ENCODE measurements around the gene ZNF83. TPM values are rescaled to one million over a fixed set of nuclear protein-coding genes. Genes with fewer than 3 reads are reported as not detected.
"Not testable (repeated sequence)": the region's sequence is repeated elsewhere in the genome, so short reads cannot be mapped to it uniquely, and the experiment has no call there.

ZNF83 gene
- 23.1 and 24.1 TPM in 2 replicates for total RNA-seq

GRCh38 chr19:52637718-52638585 lies at the start of gene ZNF83:
Gene ZNF83, minus strand, starts transcription at chr19:52638355.
- intact Hi-C loops (cut with micrococcal nuclease): loop anchor here (1.0 to 10.0 kb wide), 6 partner anchors 37 to 341 kb away; partner anchors contain the start of genes ZNF480, ZNF528, ZNF808 and ZNF816
- no peaks in the 10 kb centered on the region for H3K27me3 Mint-ChIP-seq (ENCODE audit: low read depth)
- H3K4me3 Mint-ChIP-seq (ENCODE audit: low read depth): peak within 1 kb of the TSS; percentile 89
- DNase-seq (ENCODE audit: low spot score): peak; percentile 92
- H3K4me1 Mint-ChIP-seq (ENCODE audit: low read depth): peaks cover 13% of the 10 kb centered on the region
- peaks cover 51% of the 10 kb centered on the region for H3K36me3 Mint-ChIP-seq (ENCODE audit: low read depth)
- peaks cover 42% of the 10 kb centered on the region for H3K9me3 Mint-ChIP-seq
- peak within 1 kb of the TSS; percentile 95 for H3K27ac Mint-ChIP-seq

GRCh38 chr19:52687684-52688083 lies 49.5 kb upstream of the ZNF83 start:
- DNase-seq (ENCODE audit: low spot score): no peak
- intact Hi-C loops (cut with micrococcal nuclease): no loop called here
- Mint-ChIP-seq H3K27ac (no peak overlapping the region), H3K36me3 (ENCODE audit: low read depth) (peaks cover 50% of the 10 kb centered on the region), H3K4me3 (ENCODE audit: low read depth) (no peak overlapping the region), H3K4me1 (ENCODE audit: low read depth) (peaks cover 26% of the 10 kb centered on the region), H3K9me3 (peaks cover 15% of the 10 kb centered on the region), H3K27me3 (ENCODE audit: low read depth) (no peaks in the 10 kb centered on the region)

GRCh38 chr19:52685811-52686210 lies 47.7 kb upstream of the ZNF83 start:
- peaks cover 24% of the 10 kb centered on the region for H3K4me1 Mint-ChIP-seq (ENCODE audit: low read depth)
- no peak overlapping the region for H3K27ac Mint-ChIP-seq
- no peak for DNase-seq (ENCODE audit: low spot score)
- peaks cover 62% of the 10 kb centered on the region for H3K36me3 Mint-ChIP-seq (ENCODE audit: low read depth)
- intact Hi-C loops (cut with micrococcal nuclease): no loop called here
- H3K27me3 Mint-ChIP-seq (ENCODE audit: low read depth): no peaks in the 10 kb centered on the region
- H3K4me3 Mint-ChIP-seq (ENCODE audit: low read depth): no peak overlapping the region
- H3K9me3 Mint-ChIP-seq: peaks cover 22% of the 10 kb centered on the region

GRCh38 chr19:52681216-52681615 lies 43.1 kb upstream of the ZNF83 start:
- DNase-seq (ENCODE audit: low spot score); H3K27me3 Mint-ChIP-seq (ENCODE audit: low read depth); intact Hi-C loops (cut with micrococcal nuclease); H3K4me3 Mint-ChIP-seq (ENCODE audit: low read depth); H3K4me1 Mint-ChIP-seq (ENCODE audit: low read depth); H3K27ac Mint-ChIP-seq: not testable (repeated sequence)
- peaks cover 68% of the 10 kb centered on the region for H3K36me3 Mint-ChIP-seq (ENCODE audit: low read depth)
- H3K9me3 Mint-ChIP-seq: peaks cover 39% of the 10 kb centered on the region

- Mint-ChIP-seq H3K36me3 (ENCODE audit: low read depth) (peaks cover 67% of the 10 kb centered on the region), H3K4me3 (ENCODE audit: low read depth) (no peak overlapping the region), H3K27me3 (ENCODE audit: low read depth) (no peaks in the 10 kb centered on the region), H3K4me1 (ENCODE audit: low read depth) (peaks cover 4% of the 10 kb centered on the region), H3K9me3 (peaks cover 44% of the 10 kb centered on the region), H3K27ac (no peak overlapping the region)
- DNase-seq (ENCODE audit: low spot score): no peak
- intact Hi-C loops (cut with micrococcal nuclease): no loop called here
Observed at GRCh38 chr19:52679598-52679997, 41.4 kb upstream of the ZNF83 start.

- peaks cover 73% of the 10 kb centered on the region for H3K36me3 Mint-ChIP-seq (ENCODE audit: low read depth)
- H3K27me3 Mint-ChIP-seq (ENCODE audit: low read depth); DNase-seq (ENCODE audit: low spot score); H3K27ac Mint-ChIP-seq; H3K4me3 Mint-ChIP-seq (ENCODE audit: low read depth); intact Hi-C loops (cut with micrococcal nuclease); H3K4me1 Mint-ChIP-seq (ENCODE audit: low read depth): not testable (repeated sequence)
- peaks cover 48% of the 10 kb centered on the region for H3K9me3 Mint-ChIP-seq
Observed at GRCh38 chr19:52675239-52675638, 37.1 kb upstream of the ZNF83 start.

- Mint-ChIP-seq H3K36me3 (ENCODE audit: low read depth) (peaks cover 79% of the 10 kb centered on the region), H3K4me1 (ENCODE audit: low read depth) (no peaks in the 10 kb centered on the region), H3K9me3 (peaks cover 52% of the 10 kb centered on the region), H3K27ac (no peak overlapping the region), H3K27me3 (ENCODE audit: low read depth) (no peaks in the 10 kb centered on the region), H3K4me3 (ENCODE audit: low read depth) (no peak overlapping the region)
- DNase-seq (ENCODE audit: low spot score): no peak
- intact Hi-C loops (cut with micrococcal nuclease): no loop called here
Observed at GRCh38 chr19:52673014-52673413, 34.9 kb upstream of the ZNF83 start.

- Mint-ChIP-seq H3K27me3 (ENCODE audit: low read depth) (no peaks in the 10 kb centered on the region), H3K4me3 (ENCODE audit: low read depth) (no peak overlapping the region), H3K4me1 (ENCODE audit: low read depth) (no peaks in the 10 kb centered on the region), H3K9me3 (peaks cover 57% of the 10 kb centered on the region), H3K27ac (no peak overlapping the region), H3K36me3 (ENCODE audit: low read depth) (peaks cover 85% of the 10 kb centered on the region)
- no peak for DNase-seq (ENCODE audit: low spot score)
- intact Hi-C loops (cut with micrococcal nuclease): no loop called here
Observed at GRCh38 chr19:52670046-52670445, 31.9 kb upstream of the ZNF83 start.

GRCh38 chr19:52669586-52669985 lies 31.4 kb upstream of the ZNF83 start:
- no peaks in the 10 kb centered on the region for H3K4me1 Mint-ChIP-seq (ENCODE audit: low read depth)

GRCh38 chr19:52667972-52668371 lies 29.8 kb upstream of the ZNF83 start:
- H3K36me3 Mint-ChIP-seq (ENCODE audit: low read depth): peaks cover 82% of the 10 kb centered on the region
- DNase-seq (ENCODE audit: low spot score): no peak
- H3K4me3 Mint-ChIP-seq (ENCODE audit: low read depth): no peak overlapping the region
- H3K4me1 Mint-ChIP-seq (ENCODE audit: low read depth): no peaks in the 10 kb centered on the region
- no peak overlapping the region for H3K27ac Mint-ChIP-seq
- H3K9me3 Mint-ChIP-seq: peaks cover 49% of the 10 kb centered on the region
- no peaks in the 10 kb centered on the region for H3K27me3 Mint-ChIP-seq (ENCODE audit: low read depth)
- intact Hi-C loops (cut with micrococcal nuclease): no loop called here

More at GRCh38 chr19:52669586-52669985, 31.4 kb upstream of the ZNF83 start:
- intact Hi-C loops (cut with micrococcal nuclease): no loop called here
- Mint-ChIP-seq H3K9me3 (peaks cover 52% of the 10 kb centered on the region), H3K27ac (no peak overlapping the region), H3K36me3 (ENCODE audit: low read depth) (peaks cover 84% of the 10 kb centered on the region), H3K4me3 (ENCODE audit: low read depth) (no peak overlapping the region), H3K27me3 (ENCODE audit: low read depth) (no peaks in the 10 kb centered on the region)
- no peak for DNase-seq (ENCODE audit: low spot score)

- DNase-seq (ENCODE audit: low spot score): no peak
- Mint-ChIP-seq H3K9me3 (peaks cover 58% of the 10 kb centered on the region), H3K27ac (no peak overlapping the region), H3K36me3 (ENCODE audit: low read depth) (peaks cover 85% of the 10 kb centered on the region), H3K27me3 (ENCODE audit: low read depth) (no peaks in the 10 kb centered on the region), H3K4me1 (ENCODE audit: low read depth) (peaks cover 2% of the 10 kb centered on the region), H3K4me3 (ENCODE audit: low read depth) (no peak overlapping the region)
- intact Hi-C loops (cut with micrococcal nuclease): no loop called here
Observed at GRCh38 chr19:52666506-52666905, 28.4 kb upstream of the ZNF83 start.

- peaks cover 85% of the 10 kb centered on the region for H3K36me3 Mint-ChIP-seq (ENCODE audit: low read depth)
- peaks cover 65% of the 10 kb centered on the region for H3K9me3 Mint-ChIP-seq
- no peak for DNase-seq (ENCODE audit: low spot score)
- H3K27me3 Mint-ChIP-seq (ENCODE audit: low read depth): no peaks in the 10 kb centered on the region
- no peak overlapping the region for H3K4me3 Mint-ChIP-seq (ENCODE audit: low read depth)
- peaks cover 2% of the 10 kb centered on the region for H3K4me1 Mint-ChIP-seq (ENCODE audit: low read depth)
- intact Hi-C loops (cut with micrococcal nuclease): no loop called here
- H3K27ac Mint-ChIP-seq: no peak overlapping the region
Observed at GRCh38 chr19:52665529-52665928, 27.4 kb upstream of the ZNF83 start.

- intact Hi-C loops (cut with micrococcal nuclease): no loop called here
- H3K36me3 Mint-ChIP-seq (ENCODE audit: low read depth): peaks cover 87% of the 10 kb centered on the region
- H3K9me3 Mint-ChIP-seq: peaks cover 68% of the 10 kb centered on the region
- no peak overlapping the region for H3K4me3 Mint-ChIP-seq (ENCODE audit: low read depth)
- peaks cover 2% of the 10 kb centered on the region for H3K4me1 Mint-ChIP-seq (ENCODE audit: low read depth)
- H3K27ac Mint-ChIP-seq: no peak overlapping the region
- H3K27me3 Mint-ChIP-seq (ENCODE audit: low read depth): no peaks in the 10 kb centered on the region
- DNase-seq (ENCODE audit: low spot score): no peak
Observed at GRCh38 chr19:52665027-52665426, 26.9 kb upstream of the ZNF83 start.
